GM10847 (cell line): ENCODE data around the gene SMIM38.

ENCODE experiments used
- POLR2A ChIP-seq: IDR thresholded peaks from 2 replicates; pipeline ENCODE4 v1.6.1; 2011; ENCODE audit not compliant: insufficient read length; ENCODE audit errors: extremely low read depth

The SMIM38 gene

DNA sequence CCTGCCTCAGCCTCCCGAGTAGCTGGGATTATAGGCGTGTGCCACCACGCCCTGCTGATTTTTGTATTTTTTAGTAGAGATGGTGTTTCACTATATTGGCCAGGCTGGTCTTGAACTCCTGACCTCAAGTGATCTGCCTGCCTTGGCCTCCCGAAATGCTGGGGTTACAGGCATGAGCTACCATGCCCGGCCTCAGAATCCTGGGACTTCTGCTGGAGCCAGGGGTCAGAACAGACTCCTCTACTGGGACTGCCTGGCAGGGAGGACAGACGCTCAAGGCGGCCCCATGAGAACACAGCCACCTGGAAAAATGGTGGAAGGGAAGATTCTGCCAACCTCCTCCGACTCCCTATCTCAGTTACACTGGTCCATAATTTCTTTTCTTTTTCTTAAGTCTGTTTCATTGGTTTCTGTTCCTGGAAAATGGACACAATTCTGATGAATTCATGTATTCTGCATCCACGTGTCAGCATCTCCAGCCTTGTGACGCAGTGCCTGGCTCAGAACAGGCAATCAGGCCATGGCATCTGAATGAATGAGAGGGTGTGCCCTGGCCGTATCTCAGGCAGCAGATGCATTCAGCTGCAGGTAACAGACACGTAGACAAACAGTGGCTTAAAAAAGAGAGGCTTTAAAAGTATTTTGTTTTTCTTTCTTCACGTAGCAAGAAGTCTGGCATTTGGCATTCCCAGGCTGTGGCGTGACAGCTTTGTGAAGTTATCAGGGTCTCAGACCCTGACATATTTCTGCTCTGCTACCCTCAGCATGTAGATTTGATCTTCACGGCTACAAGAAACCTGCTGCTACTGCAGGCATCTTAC lies 4.8 kb downstream of the SMIM38 start:
- no peak for TF ChIP-seq POLR2A

- TF ChIP-seq POLR2A, result no peak
Measured at GRCh38 chr11:69161117-69161407, 5.3 kb downstream of the SMIM38 start.

- TF ChIP-seq POLR2A, result no peak
Measured at GRCh38 chr11:69162505-69162904, 6.8 kb downstream of the SMIM38 start.

DNA sequence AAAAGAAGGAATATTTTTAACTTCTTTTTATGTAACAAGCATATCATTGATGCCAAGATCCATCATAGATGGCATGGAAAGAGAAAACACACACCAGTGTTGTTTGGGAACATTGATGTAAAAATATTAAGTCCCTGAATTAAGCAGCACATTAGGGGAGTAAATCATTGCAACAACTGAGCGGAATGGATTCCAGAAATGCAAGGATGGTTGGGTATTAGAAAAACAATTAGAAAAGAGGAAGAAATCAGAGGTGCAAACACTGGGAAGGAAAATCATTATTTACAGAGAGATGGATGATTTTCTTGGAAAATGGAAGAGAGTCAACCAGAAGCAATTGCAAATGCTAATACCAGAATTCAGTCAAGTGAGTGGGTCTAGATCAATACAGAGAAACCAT lies 8.1 kb downstream of the SMIM38 start:
- no peak for TF ChIP-seq POLR2A

DNA sequence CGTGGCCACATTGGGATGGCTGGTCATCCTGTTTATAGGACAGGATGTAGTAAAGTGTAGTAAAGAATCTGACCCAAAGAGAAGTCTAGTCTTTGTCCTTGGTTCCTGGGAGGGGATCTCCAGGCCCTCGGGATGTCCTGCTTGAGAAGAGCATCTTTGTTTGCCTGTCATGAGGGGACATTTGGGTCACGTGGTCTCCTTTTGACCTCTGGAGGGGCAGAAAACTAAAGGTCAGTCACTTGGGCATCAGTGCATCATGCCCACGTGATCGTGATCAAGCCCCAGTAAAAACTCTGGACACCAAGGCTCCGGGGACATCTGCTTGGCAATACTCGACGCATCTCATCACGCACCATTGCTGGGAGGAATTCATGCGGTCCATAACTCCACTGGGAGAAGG lies 9.1 kb downstream of the SMIM38 start:
- TF ChIP-seq POLR2A, result no peak

DNA sequence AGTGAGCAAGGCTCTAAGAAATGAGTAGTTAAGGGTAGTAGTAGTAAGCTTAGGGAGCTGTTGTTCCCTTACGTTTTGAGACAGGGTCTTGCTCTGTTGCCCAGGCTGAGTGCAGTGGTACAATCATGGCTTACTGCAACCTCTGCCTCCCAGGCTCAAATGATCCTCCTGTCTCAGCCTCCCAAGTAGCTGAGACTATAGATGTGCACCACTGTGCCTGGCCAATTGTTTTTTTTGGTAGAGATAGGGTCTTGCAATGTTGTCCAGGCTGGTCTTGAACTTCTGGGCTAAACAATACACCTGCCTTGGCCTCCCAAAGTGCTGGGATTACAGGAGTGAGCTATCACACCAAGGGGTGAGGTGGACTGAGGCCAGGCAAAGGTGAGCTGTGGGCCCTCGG lies 10.0 kb downstream of the SMIM38 start:
- TF ChIP-seq POLR2A, result no peak

- TF ChIP-seq POLR2A, result no peak
Measured at GRCh38 chr11:69166218-69167115, 10.7 kb downstream of the SMIM38 start.

- no peak for TF ChIP-seq POLR2A
Measured at GRCh38 chr11:69167130-69167915, 11.6 kb downstream of the SMIM38 start.

DNA sequence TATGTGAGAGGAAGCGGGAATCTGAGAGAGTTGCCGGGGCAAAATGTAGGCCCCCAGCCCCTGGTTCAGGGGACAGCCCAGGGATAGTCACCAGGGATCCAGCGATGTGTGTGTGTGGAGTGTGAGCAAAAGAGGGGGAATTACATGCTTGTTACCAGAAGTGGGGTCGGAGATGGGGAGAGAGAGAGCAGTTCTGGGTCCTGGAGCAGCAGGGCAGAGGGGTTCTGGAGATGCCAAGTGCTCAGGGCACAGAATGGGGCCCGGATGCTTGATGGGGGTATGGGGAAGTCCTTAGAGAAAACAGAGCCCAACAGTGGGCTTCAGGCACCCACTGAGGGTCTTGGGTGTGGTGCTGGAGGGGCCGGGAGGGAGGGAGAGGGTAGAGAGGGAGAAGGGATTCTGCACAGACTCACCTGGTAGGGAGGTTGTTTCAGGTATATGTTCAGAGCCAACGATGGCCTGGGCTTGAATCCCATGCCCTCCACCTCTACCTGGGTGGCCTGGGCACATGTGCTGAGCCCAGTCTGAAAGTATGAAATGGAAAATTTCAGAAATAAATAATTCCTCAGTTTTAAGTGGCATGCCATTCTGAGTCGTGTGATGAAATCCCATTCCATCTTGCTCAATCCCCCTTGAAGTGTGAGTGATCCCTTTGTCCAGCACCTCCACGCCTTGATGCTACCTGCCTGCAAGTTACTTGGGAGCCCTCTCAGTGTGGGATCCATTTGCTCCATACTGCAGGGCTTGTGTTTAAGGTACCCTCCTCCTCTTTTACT lies 12.4 kb downstream of the SMIM38 start:
- TF ChIP-seq POLR2A, result no peak

GRCh38 chr11:69169479-69169878 lies 13.7 kb downstream of the SMIM38 start:
- no peak for TF ChIP-seq POLR2A

- no peak for TF ChIP-seq POLR2A
Measured at GRCh38 chr11:69170704-69171103, 15.0 kb downstream of the SMIM38 start.

DNA sequence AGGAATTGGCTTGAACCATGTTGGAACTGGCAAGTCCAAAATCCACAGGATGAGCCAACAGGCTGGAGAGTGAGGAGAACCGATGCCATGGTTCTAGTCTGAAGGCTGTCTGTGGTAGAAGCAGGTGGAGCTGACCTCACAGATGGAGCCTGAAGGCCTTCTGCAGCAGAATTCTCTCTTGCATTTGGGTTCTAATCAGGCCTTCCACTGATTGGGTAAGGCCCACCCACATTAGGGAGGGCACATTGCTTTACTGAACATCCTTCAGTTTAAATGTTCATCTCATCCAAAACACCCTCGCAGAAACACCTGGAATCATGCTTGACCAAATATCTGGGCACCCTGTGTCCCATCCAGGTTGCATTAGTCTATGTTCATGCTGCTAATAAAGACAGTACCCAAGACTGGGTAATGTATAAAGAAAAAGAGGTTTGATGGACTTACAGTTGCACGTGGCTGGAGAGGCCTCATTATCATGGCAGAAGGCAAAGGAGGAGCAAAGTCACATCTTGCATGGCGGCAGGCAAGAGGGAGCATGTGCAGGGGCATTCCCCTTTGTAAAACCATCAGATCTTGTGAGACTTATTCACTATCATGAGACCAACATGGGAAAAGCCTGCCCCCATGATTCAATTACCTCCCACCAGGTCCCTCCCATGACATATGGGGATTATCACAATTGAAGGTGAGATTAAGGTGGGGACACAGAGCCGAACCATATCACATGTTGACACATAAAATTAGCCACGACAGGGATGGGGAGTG lies 15.9 kb downstream of the SMIM38 start:
- no peak for TF ChIP-seq POLR2A

DNA sequence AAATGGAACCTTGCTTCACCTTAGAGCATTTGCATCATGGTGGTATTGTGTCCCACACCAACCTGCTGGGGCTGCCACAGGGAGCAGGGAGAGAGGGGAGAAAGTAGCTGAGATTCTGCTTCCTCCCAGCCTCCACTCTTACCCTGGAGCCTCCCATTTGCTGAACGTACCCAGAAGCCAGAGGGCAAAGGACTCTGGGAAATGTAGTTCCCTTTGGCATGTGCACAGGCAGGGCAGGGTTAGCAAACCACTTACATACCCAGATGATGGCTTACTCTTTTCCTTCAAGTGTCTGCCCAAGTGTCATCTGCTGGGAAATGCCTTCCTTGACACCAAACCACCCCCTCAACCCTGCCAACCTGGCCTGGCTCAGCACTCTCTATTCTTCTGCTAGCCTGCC lies 16.9 kb downstream of the SMIM38 start:
- TF ChIP-seq POLR2A, result no peak

- no peak for TF ChIP-seq POLR2A
Measured at GRCh38 chr11:69173331-69173730, 17.6 kb downstream of the SMIM38 start.
